Activated B cell treated with CpG ODN at 0.5 μM for 24 hours (primary cell): ENCODE data around the gene DTL. TPM values are rescaled to one million over a fixed set of nuclear protein-coding genes. Genes with fewer than 3 reads are reported as not detected.
"Not testable (repeated sequence)": the region's sequence is repeated elsewhere in the genome, so short reads cannot be mapped to it uniquely, and the experiment has no call there.

Experiments
- ATAC-seq: fragments of 200-7000 bp; cut with Tn5 transposase; one replicate; pipeline ENCODE4 v1.10.0; 2021; ENCODE audit warnings: low read depth, mild to moderate bottlenecking, moderate library complexity
- CTCF ChIA-PET: fragments of 350-600 bp; sonication (Branson Sonifier 250); formaldehyde crosslinking; loops from one replicate; lab custom pipeline; 2021; ENCODE audit warnings: antibody characterized with exemption; lab: Charles Lee
- POLR2A ChIA-PET: fragments of 350-600 bp; sonication (Branson Sonifier 250); formaldehyde crosslinking; loops from one replicate; lab custom pipeline; 2021; ENCODE audit warnings: antibody characterized with exemption; lab: Charles Lee
- DNase-seq: peaks from one replicate; pipeline ENCODE4 v3.0.0; 2022
- H3K27ac Mint-ChIP-seq: one replicate; pipeline ENCODE4 v1.8.0; 2020; ENCODE audit warnings: mixed read lengths
- H3K27me3 Mint-ChIP-seq: one replicate; pipeline ENCODE4 v1.8.0; 2021; ENCODE audit warnings: mixed read lengths
- H3K36me3 Mint-ChIP-seq: one replicate; pipeline ENCODE4 v1.8.0; 2021; ENCODE audit warnings: low read depth, mixed read lengths
- H3K4me1 Mint-ChIP-seq: one replicate; pipeline ENCODE4 v1.8.0; 2021; ENCODE audit warnings: mixed read lengths
- H3K4me3 Mint-ChIP-seq: one replicate; pipeline ENCODE4 v1.8.0; 2020; ENCODE audit warnings: mild to moderate bottlenecking, mixed read lengths
- H3K9me3 Mint-ChIP-seq: one replicate; pipeline ENCODE4 v1.8.0; 2020; ENCODE audit warnings: mixed read lengths
- intact Hi-C: fragments of 100-400 bp; cut with micrococcal nuclease; formaldehyde crosslinking; loops from one replicate; pipeline ENCODE4 v1.15.1; 2024
- total RNA-seq: library from RNA; stranded (reverse); gene quantifications from 2 replicates; pipeline ENCODE4 v1.2.3, GENCODE V29; 2022
- TF ChIP-seq, protein P1 (sequence below): fragments of 200-600 bp; IDR thresholded peaks from one replicate; pipeline ENCODE4 v1.8.0; 2022; ENCODE audit warnings: antibody characterized with exemption, mild to moderate bottlenecking

The DTL gene, protein sequence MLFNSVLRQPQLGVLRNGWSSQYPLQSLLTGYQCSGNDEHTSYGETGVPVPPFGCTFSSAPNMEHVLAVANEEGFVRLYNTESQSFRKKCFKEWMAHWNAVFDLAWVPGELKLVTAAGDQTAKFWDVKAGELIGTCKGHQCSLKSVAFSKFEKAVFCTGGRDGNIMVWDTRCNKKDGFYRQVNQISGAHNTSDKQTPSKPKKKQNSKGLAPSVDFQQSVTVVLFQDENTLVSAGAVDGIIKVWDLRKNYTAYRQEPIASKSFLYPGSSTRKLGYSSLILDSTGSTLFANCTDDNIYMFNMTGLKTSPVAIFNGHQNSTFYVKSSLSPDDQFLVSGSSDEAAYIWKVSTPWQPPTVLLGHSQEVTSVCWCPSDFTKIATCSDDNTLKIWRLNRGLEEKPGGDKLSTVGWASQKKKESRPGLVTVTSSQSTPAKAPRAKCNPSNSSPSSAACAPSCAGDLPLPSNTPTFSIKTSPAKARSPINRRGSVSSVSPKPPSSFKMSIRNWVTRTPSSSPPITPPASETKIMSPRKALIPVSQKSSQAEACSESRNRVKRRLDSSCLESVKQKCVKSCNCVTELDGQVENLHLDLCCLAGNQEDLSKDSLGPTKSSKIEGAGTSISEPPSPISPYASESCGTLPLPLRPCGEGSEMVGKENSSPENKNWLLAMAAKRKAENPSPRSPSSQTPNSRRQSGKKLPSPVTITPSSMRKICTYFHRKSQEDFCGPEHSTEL
- 4.2 and 5.0 TPM in 2 replicates for total RNA-seq

DNA sequence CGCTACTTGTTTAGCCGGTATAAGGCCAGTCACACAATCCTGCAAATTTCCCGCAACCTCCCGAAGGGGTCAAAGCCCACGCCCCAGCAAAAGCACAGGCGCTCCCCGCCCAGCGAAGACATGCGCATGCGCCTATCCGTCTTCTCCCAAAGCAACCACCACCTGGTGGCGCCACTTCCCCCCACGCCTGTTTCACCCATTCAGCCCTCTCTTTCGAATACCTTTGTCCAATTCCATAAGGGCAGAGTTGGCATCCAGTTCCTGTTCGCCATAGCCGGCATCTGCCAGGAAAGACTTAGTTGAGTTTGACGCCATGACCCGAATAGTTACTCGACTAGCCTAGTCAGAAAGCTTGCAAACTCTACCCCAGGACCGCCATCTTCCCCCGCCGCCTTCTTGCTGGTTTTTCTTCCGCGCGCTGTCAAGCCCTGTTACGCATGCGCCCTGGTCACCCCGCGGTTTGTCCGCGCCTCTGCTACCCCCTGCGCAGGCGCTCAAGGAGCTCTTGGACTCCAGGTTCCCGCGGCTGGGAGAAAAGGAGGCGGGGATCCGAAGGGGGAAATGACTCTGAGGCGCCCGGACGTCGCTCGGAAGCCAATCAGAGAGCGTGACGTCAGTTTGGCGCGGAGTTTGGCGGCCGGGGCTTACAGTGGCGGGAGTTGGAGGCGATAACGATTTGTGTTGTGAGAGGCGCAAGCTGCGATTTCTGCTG lies at the start of gene DTL, which contains the start of gene INTS7:
DTL (plus strand) TSS at position 626 of the 712 bp plus-strand sequence. CDS start 143 bp downstream, outside the sequence.
INTS7 (minus strand) TSS at position 435 of the 712 bp plus-strand sequence; CDS start at position 315, 120 bp downstream.
- Mint-ChIP-seq H3K27ac (peak within 1 kb of the TSS; percentile 99), H3K27me3 (no peaks in the 10 kb centered on the region), H3K36me3 (peaks cover 21% of the 10 kb centered on the region), H3K4me1 (peaks cover 58% of the 10 kb centered on the region), H3K4me3 (peak within 1 kb of the TSS; percentile 99), H3K9me3 (no peaks in the 10 kb centered on the region)
- TF ChIP-seq, protein P1, sequence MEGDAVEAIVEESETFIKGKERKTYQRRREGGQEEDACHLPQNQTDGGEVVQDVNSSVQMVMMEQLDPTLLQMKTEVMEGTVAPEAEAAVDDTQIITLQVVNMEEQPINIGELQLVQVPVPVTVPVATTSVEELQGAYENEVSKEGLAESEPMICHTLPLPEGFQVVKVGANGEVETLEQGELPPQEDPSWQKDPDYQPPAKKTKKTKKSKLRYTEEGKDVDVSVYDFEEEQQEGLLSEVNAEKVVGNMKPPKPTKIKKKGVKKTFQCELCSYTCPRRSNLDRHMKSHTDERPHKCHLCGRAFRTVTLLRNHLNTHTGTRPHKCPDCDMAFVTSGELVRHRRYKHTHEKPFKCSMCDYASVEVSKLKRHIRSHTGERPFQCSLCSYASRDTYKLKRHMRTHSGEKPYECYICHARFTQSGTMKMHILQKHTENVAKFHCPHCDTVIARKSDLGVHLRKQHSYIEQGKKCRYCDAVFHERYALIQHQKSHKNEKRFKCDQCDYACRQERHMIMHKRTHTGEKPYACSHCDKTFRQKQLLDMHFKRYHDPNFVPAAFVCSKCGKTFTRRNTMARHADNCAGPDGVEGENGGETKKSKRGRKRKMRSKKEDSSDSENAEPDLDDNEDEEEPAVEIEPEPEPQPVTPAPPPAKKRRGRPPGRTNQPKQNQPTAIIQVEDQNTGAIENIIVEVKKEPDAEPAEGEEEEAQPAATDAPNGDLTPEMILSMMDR, result peak; percentile 38
- ATAC-seq (peak; percentile 86), DNase-seq (peak; percentile 93)
- intact Hi-C loops, result loop anchor here (1.0 to 10.0 kb wide), 14 partner anchors 23 to 980 kb away; partner anchors contain the start of genes ANGEL2, ATF3, LPGAT1 and NSL1
- POLR2A ChIA-PET, result interaction anchor here (0.5 to 2.5 kb wide), 18 partner anchors 9 to 969 kb away, joined by 3 to 26 read pairs (median 6); partner anchors contain the start of genes ATF3, FLVCR1, NEK2 and PPP2R5A
- CTCF ChIA-PET, result interaction anchor here (0.7 to 3.1 kb wide), 22 partner anchors 14 to 979 kb away, joined by 3 to 44 read pairs (median 4); partner anchors contain the start of genes NSL1 and PACC1

DNA sequence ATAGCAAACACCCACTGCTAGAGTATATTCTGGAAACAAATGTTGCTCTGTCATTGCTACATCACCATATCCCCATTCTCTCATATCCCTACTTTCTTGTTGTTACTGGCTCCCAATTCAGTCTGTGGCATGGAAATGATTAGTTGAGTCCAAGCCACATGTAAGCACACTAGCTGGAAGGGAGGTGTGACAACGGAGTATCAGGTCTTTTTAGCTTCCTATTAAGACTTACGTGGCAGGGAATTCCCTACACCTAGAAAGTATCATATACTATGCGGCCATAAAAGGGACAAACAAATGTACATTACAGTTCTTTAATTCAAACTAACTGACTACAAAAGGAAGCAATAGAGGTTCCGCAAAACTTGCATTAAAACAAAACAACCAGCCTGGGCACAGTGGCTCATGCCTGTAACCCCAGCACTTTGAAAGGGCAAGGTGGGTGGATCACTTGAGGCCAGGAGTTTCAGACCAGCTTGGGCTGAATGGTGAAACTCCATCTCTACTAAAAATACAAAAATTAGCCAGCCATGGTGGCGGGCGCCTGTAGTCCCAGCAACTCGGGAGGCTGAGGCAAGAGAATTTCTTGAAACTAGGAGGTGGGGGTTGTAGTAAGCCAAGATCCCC lies 48.8 kb upstream of the DTL start:
- intact Hi-C loops, result no loop called here
- CTCF ChIA-PET, result no interaction called here
- no peaks in the 10 kb centered on the region for H3K4me1 Mint-ChIP-seq
- peaks cover 47% of the 10 kb centered on the region for H3K36me3 Mint-ChIP-seq
- no peaks in the 10 kb centered on the region for H3K9me3 Mint-ChIP-seq
- TF ChIP-seq, protein P1, result no peak
- H3K27ac Mint-ChIP-seq, result no peak overlapping the region
- DNase-seq (no peak), ATAC-seq (no peak)
- POLR2A ChIA-PET, result no interaction called here
- no peak overlapping the region for H3K4me3 Mint-ChIP-seq
- H3K27me3 Mint-ChIP-seq, result no peaks in the 10 kb centered on the region

DNA sequence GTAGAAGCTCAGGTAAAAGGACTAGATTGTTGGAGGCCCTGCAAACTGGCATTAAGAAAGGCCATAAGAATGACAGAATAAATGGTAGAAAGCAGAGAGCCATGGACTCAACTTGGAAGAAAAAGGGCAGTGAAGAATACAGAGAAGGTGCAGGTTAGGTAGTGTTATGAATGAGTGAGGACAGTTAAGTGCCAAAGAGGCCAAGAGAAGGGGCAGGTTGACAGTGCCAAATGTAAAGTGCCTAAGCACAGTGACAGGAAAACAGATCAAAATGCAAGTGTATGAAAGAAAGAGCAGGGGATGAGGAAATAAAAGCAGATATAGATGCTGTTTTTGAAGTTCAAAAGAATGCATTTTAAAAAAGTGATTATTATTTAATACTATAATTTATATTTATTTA lies 43.9 kb upstream of the DTL start:
- no peak overlapping the region for H3K4me3 Mint-ChIP-seq
- H3K36me3 Mint-ChIP-seq, result peaks cover 35% of the 10 kb centered on the region
- H3K9me3 Mint-ChIP-seq, result no peaks in the 10 kb centered on the region
- ChIA-PET POLR2A (no interaction called here), CTCF (no interaction called here)
- intact Hi-C loops, result no loop called here
- ATAC-seq (no peak), DNase-seq (no peak)
- no peaks in the 10 kb centered on the region for H3K27me3 Mint-ChIP-seq
- TF ChIP-seq, protein P1, result no peak
- H3K4me1 Mint-ChIP-seq, result no peaks in the 10 kb centered on the region
- no peak overlapping the region for H3K27ac Mint-ChIP-seq

DNA sequence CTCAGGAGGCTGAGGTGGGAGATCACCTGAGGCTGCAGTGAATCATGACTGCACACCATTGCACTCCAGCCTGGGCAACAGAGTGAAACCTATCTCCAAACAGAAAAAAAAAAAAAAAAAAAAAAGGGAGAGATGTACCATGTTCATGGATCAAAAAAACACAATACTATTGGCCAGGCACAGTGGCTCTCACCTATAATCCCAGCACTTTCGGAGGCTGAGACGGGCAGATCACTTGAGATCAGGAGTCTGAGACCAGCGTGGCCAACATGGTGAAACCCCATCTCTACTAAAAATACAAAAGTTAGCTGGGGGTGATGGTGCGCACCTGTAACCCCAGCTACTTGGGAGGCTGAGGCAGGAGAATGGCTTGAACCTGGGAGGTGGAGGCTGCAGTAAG lies 38.1 kb upstream of the DTL start:
- ATAC-seq, DNase-seq, POLR2A ChIA-PET, H3K4me1 Mint-ChIP-seq, H3K27me3 Mint-ChIP-seq, intact Hi-C loops, H3K4me3 Mint-ChIP-seq, H3K27ac Mint-ChIP-seq, H3K9me3 Mint-ChIP-seq, CTCF ChIA-PET: not testable (repeated sequence)
- peaks cover 51% of the 10 kb centered on the region for H3K36me3 Mint-ChIP-seq

DNA sequence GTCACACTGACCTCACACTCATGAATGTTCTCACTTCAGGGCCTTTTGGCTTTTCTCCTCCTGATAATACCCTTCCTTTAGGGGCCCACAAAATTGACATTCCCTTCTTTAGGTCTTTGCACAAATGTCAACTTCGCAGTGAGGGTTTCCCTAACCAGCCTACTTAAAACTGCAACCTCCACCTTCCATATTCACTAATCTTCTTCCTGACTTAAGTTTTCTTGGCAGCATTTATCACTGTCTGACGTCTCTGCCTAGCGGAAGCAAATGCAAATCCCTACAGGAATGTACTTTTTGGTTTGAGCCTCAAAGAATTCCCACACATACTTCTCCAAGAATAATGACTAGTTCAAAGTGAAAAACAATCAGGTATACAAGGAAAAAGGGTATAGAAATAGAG lies 33.0 kb upstream of the DTL start:
- CTCF ChIA-PET, result interaction anchor here (1.3 kb wide), 1 partner anchor 322 kb away, joined by 3 read pairs; no protein-coding TSS in a partner anchor
- intact Hi-C loops, result no loop called here
- H3K4me3 Mint-ChIP-seq, result no peak overlapping the region
- H3K27me3 Mint-ChIP-seq, result no peaks in the 10 kb centered on the region
- no peak for ATAC-seq
- TF ChIP-seq, protein P1, result no peak
- DNase-seq, result no peak
- no peaks in the 10 kb centered on the region for H3K4me1 Mint-ChIP-seq
- POLR2A ChIA-PET, result no interaction called here
- H3K27ac Mint-ChIP-seq, result no peak overlapping the region
- H3K9me3 Mint-ChIP-seq, result no peaks in the 10 kb centered on the region
- peaks cover 56% of the 10 kb centered on the region for H3K36me3 Mint-ChIP-seq
